GM23248 (cell line): ENCODE measurements around the gene CDCA7L.

ENCODE experiments used
- EZH2 ChIP-seq: fragments of 200-600 bp; sonication (generic); IDR thresholded peaks from 2 replicates; pipeline ENCODE4 v1.6.1; 2018; ENCODE audit warnings: antibody characterized with exemption, mild to moderate bottlenecking; ENCODE audit not compliant: insufficient read depth, poor library complexity, severe bottlenecking
- EZH2phosphoT487 ChIP-seq: fragments of 200-600 bp; sonication (generic); IDR thresholded peaks from 2 replicates; pipeline ENCODE4 v1.6.1; 2018; ENCODE audit warnings: antibody characterized with exemption, moderate library complexity, mild to moderate bottlenecking, low read depth; ENCODE audit not compliant: insufficient read depth

- no peak for TF ChIP-seq EZH2
- TF ChIP-seq EZH2phosphoT487 = no peak
Measured at GRCh38 chr7:21945454-21946221, at the start of gene CDCA7L.
